Colon (tissue), 2 donors: ENCODE data around the gene SLC7A6.

Source experiments
- FAIRE-seq: peaks from 2 replicates; lab custom pipeline; 2012; peaks lifted over from hg19 to GRCh38; lab: Jason Lieb, UNC
- donor health status: control.
- donor health status: control.

The SLC7A6 gene

GRCh38 chr16:68346892-68347480 is 82.7 kb downstream of the SLC7A6 start:
- FAIRE-seq = no peak

GRCh38 chr16:68347605-68348004 is 83.3 kb downstream of the SLC7A6 start:
- FAIRE-seq = no peak

DNA sequence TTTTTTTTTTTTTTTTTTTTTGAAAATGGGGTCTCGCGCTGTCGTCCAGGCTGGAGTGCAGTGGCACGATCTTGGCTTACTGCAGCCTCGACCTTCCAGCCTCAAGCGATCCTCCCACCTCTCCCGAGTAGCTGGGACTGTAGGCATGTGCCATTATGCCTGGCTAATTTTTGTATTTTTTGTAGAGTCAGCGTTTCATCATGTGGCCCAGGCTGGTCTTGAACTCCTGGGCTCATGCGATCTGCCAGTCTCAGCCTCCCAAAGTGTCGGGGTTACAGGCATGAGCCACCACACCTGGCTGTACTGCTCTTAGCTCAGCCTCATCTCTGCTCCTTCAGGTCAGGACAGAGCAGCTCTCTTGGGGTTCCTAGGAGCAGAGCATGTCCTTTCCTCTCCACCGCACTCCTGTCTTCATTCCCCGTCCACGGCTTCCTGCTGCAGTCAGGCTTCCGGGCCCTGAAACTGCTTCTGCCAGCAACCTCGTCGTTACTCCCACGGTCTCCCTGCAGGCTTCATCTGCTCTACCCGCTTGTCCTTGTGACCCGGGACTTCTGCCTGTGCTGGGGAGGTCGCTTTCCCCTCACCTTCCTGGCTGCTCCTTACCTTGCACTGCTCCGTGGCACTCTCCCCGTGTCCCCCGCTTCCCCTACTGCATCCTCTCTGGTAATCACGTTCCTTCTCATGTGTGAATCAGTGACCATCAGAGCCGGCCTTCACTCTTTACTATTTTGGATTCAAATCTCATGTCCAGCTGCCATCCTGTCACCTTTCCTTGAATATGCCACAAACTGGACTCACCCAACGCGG is 84.5 kb downstream of the SLC7A6 start:
- no peak for FAIRE-seq

DNA sequence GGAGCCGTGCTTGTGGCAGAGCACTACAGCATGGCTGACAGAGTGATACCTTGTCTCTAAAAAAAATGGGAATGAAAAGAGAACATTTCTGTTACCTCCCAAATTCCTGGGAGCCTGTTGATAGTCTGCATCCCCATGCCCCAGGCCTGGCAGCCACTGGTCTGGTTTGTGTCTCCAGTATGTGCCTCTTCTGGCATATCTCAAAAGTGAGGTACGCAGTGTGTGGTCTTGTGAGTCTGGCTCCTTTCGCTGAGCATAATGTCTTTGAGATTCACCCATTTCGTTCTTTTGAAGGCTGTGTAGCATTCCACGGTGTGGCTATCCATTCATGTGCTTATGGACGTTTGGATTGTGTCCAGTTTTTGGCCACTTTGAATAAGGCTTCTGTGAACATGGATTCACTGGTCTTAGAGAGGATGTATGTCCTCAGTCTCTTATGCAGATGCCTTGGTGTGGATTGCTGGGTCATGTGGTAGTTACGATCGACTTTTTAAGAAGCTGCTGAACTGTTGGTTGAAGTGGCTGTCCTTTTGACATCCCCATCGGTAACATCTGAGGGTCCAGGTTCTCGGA is 85.6 kb downstream of the SLC7A6 start:
- FAIRE-seq = no peak

DNA sequence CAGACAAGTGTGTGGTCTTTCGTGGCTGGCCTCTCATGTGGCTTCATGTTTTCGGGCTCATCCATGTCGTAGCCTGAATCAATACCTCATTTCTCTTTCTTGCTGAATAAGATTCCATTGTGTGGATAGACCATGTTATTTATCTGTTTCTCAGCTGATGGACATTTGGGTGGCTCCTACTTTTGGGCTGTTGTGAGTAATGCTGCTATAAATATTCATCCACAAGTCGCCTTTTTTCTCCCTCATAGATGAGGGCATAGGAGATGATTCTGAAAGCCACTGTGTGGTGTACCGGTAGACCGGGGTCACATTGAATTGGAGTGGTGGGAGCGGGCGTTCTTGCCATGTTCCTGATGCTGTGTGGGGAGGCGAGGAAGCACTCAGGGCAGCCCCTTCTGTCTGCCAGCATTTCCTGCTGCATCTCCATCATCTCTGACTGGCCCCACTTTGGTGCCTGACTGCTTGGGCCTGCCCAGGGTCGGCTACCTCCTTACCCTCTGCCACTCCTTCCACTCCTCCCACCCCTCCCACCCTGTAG is 86.6 kb downstream of the SLC7A6 start:
- FAIRE-seq = no peak
